Stimulated activated CD4-positive, alpha-beta T cell treated with anti-CD3 and anti-CD28 coated beads, Interleukin-12 subunit alpha, Interleukin-12 subunit beta, amount 100 ng/mL, for 4 hours (primary cell): Measurements from ENCODE around the gene KSR1.
"Not testable (repeated sequence)": the region's sequence is repeated elsewhere in the genome, so short reads cannot be mapped to it uniquely, and the experiment has no call there.

Experiments used
- DNase-seq: peaks from one replicate; pipeline ENCODE4 v3.0.0-alpha.2; 2020

KSR1 gene

GRCh38 chr17:27646232-27646631 is 190.0 kb downstream of the KSR1 start:
- no peak for DNase-seq

GRCh38 chr17:27647765-27648164 is 191.5 kb downstream of the KSR1 start:
- DNase-seq: no peak

GRCh38 chr17:27649111-27649571 is 192.9 kb downstream of the KSR1 start:
- not testable (repeated sequence) for DNase-seq

- no peak for DNase-seq
Observed at GRCh38 chr17:27649929-27650328, 193.7 kb downstream of the KSR1 start.

GRCh38 chr17:27650836-27651235 is 194.6 kb downstream of the KSR1 start:
- DNase-seq: no peak

- peak; percentile 64 for DNase-seq
Observed at GRCh38 chr17:27651411-27652345, 195.4 kb downstream of the KSR1 start.

- not testable (repeated sequence) for DNase-seq
Observed at GRCh38 chr17:27653449-27653971, 197.3 kb downstream of the KSR1 start.

- no peak for DNase-seq
Observed at GRCh38 chr17:27654136-27654535, 197.9 kb downstream of the KSR1 start.

- DNase-seq: peak; percentile 65
Observed at GRCh38 chr17:27654654-27655524, 198.6 kb downstream of the KSR1 start.

- DNase-seq: not testable (repeated sequence)
Observed at GRCh38 chr17:27655525-27656111, 199.4 kb downstream of the KSR1 start.

- DNase-seq: not testable (repeated sequence)
Observed at GRCh38 chr17:27656620-27657019, 200.4 kb downstream of the KSR1 start.

GRCh38 chr17:27657620-27658019 is 201.4 kb downstream of the KSR1 start:
- DNase-seq: no peak

- DNase-seq: no peak
Observed at GRCh38 chr17:27659683-27660082, 203.4 kb downstream of the KSR1 start.

- no peak for DNase-seq
Observed at GRCh38 chr17:27660436-27660835, 204.2 kb downstream of the KSR1 start.

- DNase-seq: no peak
Observed at GRCh38 chr17:27663936-27664605, 207.8 kb downstream of the KSR1 start.

GRCh38 chr17:27664606-27664965 is 208.3 kb downstream of the KSR1 start:
- DNase-seq: no peak

GRCh38 chr17:27665549-27665948 is 209.3 kb downstream of the KSR1 start:
- DNase-seq: no peak

GRCh38 chr17:27666270-27666669 is 210.0 kb downstream of the KSR1 start:
- not testable (repeated sequence) for DNase-seq

GRCh38 chr17:27666831-27667560 is 210.7 kb downstream of the KSR1 start:
- no peak for DNase-seq

GRCh38 chr17:27667656-27668487 is 211.6 kb downstream of the KSR1 start:
- no peak for DNase-seq

GRCh38 chr17:27668488-27668823 is 212.2 kb downstream of the KSR1 start:
- DNase-seq: no peak
